Skeletal muscle satellite cell (primary cell): ENCODE results near the gene CLDN9.
"Not testable (repeated sequence)": the region's sequence is repeated elsewhere in the genome, so short reads cannot be mapped to it uniquely, and the experiment has no call there.

Experiments
- H3K27me3 ChIP-seq: 2 replicates; pipeline ENCODE4 v1.7.0; 2013; ENCODE audit warnings: low read length; ENCODE audit not compliant: control insufficient read depth, insufficient read depth
- H3K36me3 ChIP-seq: 2 replicates; pipeline ENCODE4 v1.7.0; 2013; ENCODE audit warnings: mild to moderate bottlenecking, control low read depth, low read length; ENCODE audit not compliant: insufficient read depth
- H3K4me1 ChIP-seq: 2 replicates; pipeline ENCODE4 v1.7.0; 2013; ENCODE audit warnings: low read length; ENCODE audit not compliant: control insufficient read depth, insufficient read depth
- H3K4me2 ChIP-seq: 2 replicates; pipeline ENCODE4 v1.7.0; 2013; ENCODE audit warnings: mild to moderate bottlenecking, low read length
- H3K4me3 ChIP-seq: 2 replicates; pipeline ENCODE4 v1.7.0; 2013; ENCODE audit warnings: low read length
- H3K9ac ChIP-seq: 2 replicates; pipeline ENCODE4 v1.7.0; 2013; ENCODE audit warnings: mild to moderate bottlenecking, low read depth, low read length, moderate library complexity
- H3K9me3 ChIP-seq: replicated peaks from 2 replicates; pipeline ENCODE4 v1.7.0; 2013; ENCODE audit warnings: mild to moderate bottlenecking, control low read depth, low read length

The CLDN9 gene

GRCh38 chr16:3045758-3046640, 33.3 kb downstream of the CLDN9 start, which contains the start of gene MMP25:
TSS of gene MMP25 (plus strand) at chr16:3046561. CDS start at chr16:3046918, 357 bp downstream.
- Histone ChIP-seq H3K4me2 (peak within 1 kb of the TSS; percentile 88), H3K9me3 (no peaks in the 10 kb centered on the region), H3K4me3 (peak within 1 kb of the TSS; percentile 66), H3K27me3 (peaks cover 64% of the 10 kb centered on the region), H3K4me1 (peaks cover 13% of the 10 kb centered on the region), H3K9ac (peak within 1 kb of the TSS; percentile 38), H3K36me3 (no peaks in the 10 kb centered on the region)

GRCh38 chr16:3046641-3047386, 34.1 kb downstream of the CLDN9 start:
- Histone ChIP-seq H3K4me3 (no peak overlapping the region), H3K4me2 (peak overlapping the region; percentile 88), H3K9ac (no peak overlapping the region), H3K36me3 (no peaks in the 10 kb centered on the region), H3K4me1 (peaks cover 13% of the 10 kb centered on the region), H3K27me3 (peaks cover 69% of the 10 kb centered on the region), H3K9me3 (no peaks in the 10 kb centered on the region)

- peaks cover 13% of the 10 kb centered on the region for H3K4me1 ChIP-seq
- H3K9me3 ChIP-seq: no peaks in the 10 kb centered on the region
- H3K4me2 ChIP-seq: no peak overlapping the region
- no peak overlapping the region for H3K4me3 ChIP-seq
- H3K9ac ChIP-seq: no peak overlapping the region
- H3K27me3 ChIP-seq: peaks cover 69% of the 10 kb centered on the region
- H3K36me3 ChIP-seq: no peaks in the 10 kb centered on the region
Measured at GRCh38 chr16:3047387-3047720, 34.6 kb downstream of the CLDN9 start.

- peaks cover 57% of the 10 kb centered on the region for H3K27me3 ChIP-seq
- peaks cover 13% of the 10 kb centered on the region for H3K4me1 ChIP-seq
- H3K4me3 ChIP-seq: no peak overlapping the region
Measured at GRCh38 chr16:3049921-3050481, 37.3 kb downstream of the CLDN9 start.

GRCh38 chr16:3050487-3050886, 37.8 kb downstream of the CLDN9 start:
- no peak overlapping the region for H3K9ac ChIP-seq
- no peaks in the 10 kb centered on the region for H3K9me3 ChIP-seq
- H3K27me3 ChIP-seq: peaks cover 53% of the 10 kb centered on the region
- no peak overlapping the region for H3K4me2 ChIP-seq
- H3K36me3 ChIP-seq: no peaks in the 10 kb centered on the region
- H3K4me3 ChIP-seq: no peak overlapping the region
- H3K4me1 ChIP-seq: peaks cover 10% of the 10 kb centered on the region

More at GRCh38 chr16:3049921-3050481, 37.3 kb downstream of the CLDN9 start:
- no peaks in the 10 kb centered on the region for H3K36me3 ChIP-seq
- H3K4me2 ChIP-seq: no peak overlapping the region
- no peak overlapping the region for H3K9ac ChIP-seq
- no peaks in the 10 kb centered on the region for H3K9me3 ChIP-seq

GRCh38 chr16:3051009-3051408, 38.3 kb downstream of the CLDN9 start:
- H3K9ac ChIP-seq: no peak overlapping the region
- H3K36me3 ChIP-seq: no peaks in the 10 kb centered on the region
- peaks cover 5% of the 10 kb centered on the region for H3K4me1 ChIP-seq
- H3K9me3 ChIP-seq: no peaks in the 10 kb centered on the region
- H3K4me2 ChIP-seq: no peak overlapping the region
- no peak overlapping the region for H3K4me3 ChIP-seq
- peaks cover 49% of the 10 kb centered on the region for H3K27me3 ChIP-seq

- peaks cover 2% of the 10 kb centered on the region for H3K4me1 ChIP-seq
- H3K27me3 ChIP-seq: peaks cover 45% of the 10 kb centered on the region
- H3K9me3 ChIP-seq: no peaks in the 10 kb centered on the region
- no peak overlapping the region for H3K4me3 ChIP-seq
- no peaks in the 10 kb centered on the region for H3K36me3 ChIP-seq
- H3K9ac ChIP-seq: no peak overlapping the region
- no peak overlapping the region for H3K4me2 ChIP-seq
Measured at GRCh38 chr16:3051494-3051893, 38.8 kb downstream of the CLDN9 start.

- not testable (repeated sequence) for H3K9ac ChIP-seq, H3K4me2 ChIP-seq, H3K9me3 ChIP-seq, H3K36me3 ChIP-seq, H3K4me1 ChIP-seq, H3K4me3 ChIP-seq
- peaks cover 33% of the 10 kb centered on the region for H3K27me3 ChIP-seq
Measured at GRCh38 chr16:3052571-3053329, 40.0 kb downstream of the CLDN9 start.

- H3K4me3 ChIP-seq, H3K4me1 ChIP-seq, H3K9ac ChIP-seq, H3K4me2 ChIP-seq, H3K36me3 ChIP-seq, H3K9me3 ChIP-seq: not testable (repeated sequence)
- peaks cover 27% of the 10 kb centered on the region for H3K27me3 ChIP-seq
Measured at GRCh38 chr16:3053330-3053710, 40.6 kb downstream of the CLDN9 start.

- Histone ChIP-seq H3K4me2 (no peak overlapping the region), H3K27me3 (peaks cover 10% of the 10 kb centered on the region), H3K36me3 (no peaks in the 10 kb centered on the region), H3K9ac (no peak overlapping the region), H3K4me1 (peaks cover 13% of the 10 kb centered on the region), H3K4me3 (no peak overlapping the region), H3K9me3 (no peaks in the 10 kb centered on the region)
Measured at GRCh38 chr16:3054965-3055733, 42.4 kb downstream of the CLDN9 start.
